Measurements from ENCODE around the gene TMEM269. TPM values are rescaled to one million over a fixed set of nuclear protein-coding genes. Genes with fewer than 3 reads are reported as not detected.

The TMEM269 gene
- total RNA-seq, 1 donor from 2014 or later, result 0.39 TPM

DNA sequence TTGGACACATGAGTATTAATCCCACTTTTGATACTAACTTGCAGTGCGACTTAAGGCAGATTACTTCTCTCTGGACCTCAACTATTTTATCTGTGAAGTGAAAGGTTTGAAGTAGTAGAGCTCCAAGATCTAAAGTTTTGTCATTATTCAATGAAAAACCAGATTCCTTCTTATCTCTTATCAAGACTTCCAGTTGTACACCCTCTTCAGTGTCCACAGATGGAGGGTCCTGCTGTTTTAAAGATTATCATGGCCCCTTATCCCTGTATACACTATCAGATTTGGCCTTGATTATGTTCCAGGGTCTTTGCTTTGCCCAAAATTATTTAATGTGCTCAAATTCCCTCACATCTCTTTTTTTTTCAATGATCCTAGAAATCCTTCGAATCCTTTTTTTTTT is 16.6 kb upstream of the TMEM269 start:
- H3K4me3 Mint-ChIP-seq (ENCODE audit: low read depth), result no peak overlapping the region
- intact Hi-C loops (cut with micrococcal nuclease), result loop anchor here (5.0 to 10.0 kb wide), 3 partner anchors 79 to 433 kb away; partner anchors contain the start of genes FOXJ3, PPCS, ZMYND12 and ZNF691
- peaks cover 29% of the 10 kb centered on the region for H3K36me3 Mint-ChIP-seq (ENCODE audit: low read depth)
- H3K9me3 Mint-ChIP-seq, result no peaks in the 10 kb centered on the region
- DNase-seq (ENCODE audit: low spot score), result no peak
- H3K4me1 Mint-ChIP-seq (ENCODE audit: low read depth), result peaks cover 24% of the 10 kb centered on the region
- no peak overlapping the region for H3K27ac Mint-ChIP-seq
- H3K27me3 Mint-ChIP-seq (ENCODE audit: low read depth), result no peaks in the 10 kb centered on the region

DNA sequence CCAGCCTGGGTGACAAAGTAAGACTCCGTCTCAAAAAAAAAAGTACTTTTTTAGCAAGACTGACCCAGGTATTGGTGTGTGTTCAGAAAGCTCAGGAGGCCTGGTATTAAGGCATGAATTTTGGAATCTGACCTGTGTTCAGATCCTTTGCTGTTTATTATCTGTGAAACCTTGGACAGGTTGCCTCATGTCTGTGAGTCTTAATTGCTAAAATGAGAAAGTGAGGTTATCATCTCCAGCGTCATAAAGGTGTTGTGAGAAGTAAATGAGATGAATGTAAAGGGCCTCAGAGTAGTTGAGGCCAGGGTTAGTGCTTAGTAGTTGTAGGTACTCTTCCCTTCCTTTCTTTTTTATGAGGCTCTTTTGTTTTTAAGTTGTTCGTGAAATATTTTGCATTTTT is 15.0 kb upstream of the TMEM269 start:
- Mint-ChIP-seq H3K4me3 (ENCODE audit: low read depth) (peak overlapping the region; percentile 13), H3K27me3 (ENCODE audit: low read depth) (no peaks in the 10 kb centered on the region), H3K4me1 (ENCODE audit: low read depth) (peaks cover 31% of the 10 kb centered on the region), H3K9me3 (no peaks in the 10 kb centered on the region), H3K27ac (no peak overlapping the region), H3K36me3 (ENCODE audit: low read depth) (peaks cover 40% of the 10 kb centered on the region)
- intact Hi-C loops (cut with micrococcal nuclease), result loop anchor here (5.0 to 10.0 kb wide), 3 partner anchors 77 to 435 kb away; partner anchors contain the start of genes FOXJ3, PPCS, ZMYND12 and ZNF691
- no peak for DNase-seq (ENCODE audit: low spot score)

DNA sequence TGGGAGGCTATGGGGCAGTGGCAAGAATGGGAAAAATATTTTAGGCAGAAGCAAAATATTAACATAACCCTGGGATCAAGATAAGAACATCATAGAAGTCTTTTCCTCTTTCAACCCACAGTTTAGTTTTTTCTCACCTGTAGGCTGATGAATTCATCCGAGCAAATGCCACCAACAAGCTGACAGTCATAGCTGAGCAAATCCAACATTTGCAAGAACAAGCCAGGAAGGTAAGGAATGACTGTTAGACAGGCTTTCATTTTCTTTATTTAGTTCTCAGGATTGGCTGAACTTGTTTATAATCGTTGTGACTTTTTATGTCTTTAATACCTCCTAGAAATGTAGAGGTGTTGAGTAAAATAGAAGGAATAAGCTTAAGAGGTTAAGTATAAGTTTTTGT is 11.4 kb upstream of the TMEM269 start:
- Mint-ChIP-seq H3K27me3 (ENCODE audit: low read depth) (no peaks in the 10 kb centered on the region), H3K36me3 (ENCODE audit: low read depth) (peaks cover 74% of the 10 kb centered on the region), H3K4me1 (ENCODE audit: low read depth) (peaks cover 36% of the 10 kb centered on the region), H3K9me3 (no peaks in the 10 kb centered on the region), H3K27ac (peak overlapping the region; percentile 33), H3K4me3 (ENCODE audit: low read depth) (no peak overlapping the region)
- intact Hi-C loops (cut with micrococcal nuclease), result no loop called here
- no peak for DNase-seq (ENCODE audit: low spot score)

DNA sequence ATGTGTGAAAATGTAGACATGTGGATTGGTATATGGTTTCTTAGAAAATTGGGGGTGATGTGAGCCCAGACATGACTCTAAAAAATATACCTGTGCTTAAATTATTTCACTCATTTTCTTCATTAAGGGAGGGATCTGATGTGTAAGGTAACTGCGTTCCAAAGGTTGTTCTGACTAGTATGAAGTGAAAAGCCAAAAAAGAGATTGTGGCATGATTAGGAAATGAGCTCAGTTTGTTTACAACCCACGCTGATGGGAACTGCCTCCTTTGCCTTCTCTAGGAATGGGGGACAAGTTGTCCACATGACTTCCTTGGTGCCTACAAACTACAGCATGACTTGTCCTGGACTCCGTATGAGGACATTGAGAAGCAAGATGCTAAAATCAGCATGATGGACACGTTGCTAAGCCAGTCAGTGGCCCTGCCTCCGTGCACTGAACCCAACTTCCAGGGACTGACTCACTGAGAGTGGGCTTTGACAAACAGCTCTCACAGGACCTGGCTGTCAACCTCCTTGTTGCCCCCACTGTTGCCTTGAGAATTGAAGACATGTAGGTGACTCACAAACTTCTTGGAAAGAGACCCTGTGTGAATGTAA is 9.8 kb upstream of the TMEM269 start:
- Mint-ChIP-seq H3K9me3 (no peaks in the 10 kb centered on the region), H3K27me3 (ENCODE audit: low read depth) (no peaks in the 10 kb centered on the region), H3K4me1 (ENCODE audit: low read depth) (peaks cover 41% of the 10 kb centered on the region), H3K27ac (no peak overlapping the region), H3K36me3 (ENCODE audit: low read depth) (peaks cover 76% of the 10 kb centered on the region), H3K4me3 (ENCODE audit: low read depth) (no peak overlapping the region)
- no peak for DNase-seq (ENCODE audit: low spot score)
- intact Hi-C loops (cut with micrococcal nuclease), result no loop called here

DNA sequence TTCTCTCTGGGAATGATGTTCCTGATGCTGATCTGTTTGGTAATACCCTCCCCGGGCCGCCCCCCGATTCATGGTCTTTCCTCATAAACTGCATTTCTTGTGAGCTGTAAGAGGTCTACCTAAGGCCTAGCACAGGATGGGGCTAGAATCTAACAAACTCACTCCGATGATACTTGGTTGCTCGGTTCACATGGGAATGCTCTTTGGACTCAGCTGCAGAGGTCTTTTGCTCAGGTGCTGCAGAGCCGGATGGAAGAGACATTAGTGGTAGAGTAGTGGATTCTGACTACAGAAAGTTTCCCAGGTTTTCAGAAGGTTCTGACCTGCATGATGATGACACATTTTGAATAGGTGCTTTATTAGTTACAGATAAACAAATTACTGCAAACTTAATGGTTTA is 8.3 kb upstream of the TMEM269 start:
- H3K36me3 Mint-ChIP-seq (ENCODE audit: low read depth), result peaks cover 76% of the 10 kb centered on the region
- no peaks in the 10 kb centered on the region for H3K9me3 Mint-ChIP-seq

DNA sequence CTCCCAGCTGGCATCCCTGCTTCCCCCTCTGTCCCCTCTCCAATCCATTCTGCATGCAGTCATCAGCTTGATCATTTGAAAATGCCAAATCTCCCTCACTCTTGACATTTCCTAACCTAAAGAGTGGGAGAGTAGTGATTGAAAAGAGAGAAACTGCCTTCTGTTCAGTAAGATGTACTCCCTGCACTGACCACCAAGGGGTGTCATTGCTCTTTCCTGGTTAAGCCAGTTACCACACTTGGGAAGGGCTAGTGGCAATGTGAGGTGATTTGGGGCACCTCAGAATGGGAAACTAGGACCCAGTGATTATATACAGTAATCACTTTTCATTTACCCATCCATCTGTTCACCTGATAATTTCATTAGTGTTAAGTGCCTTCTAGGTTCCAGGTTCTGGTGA is 6.9 kb upstream of the TMEM269 start:
- intact Hi-C loops (cut with micrococcal nuclease), result loop anchor here (2.0 kb wide), 2 partner anchors 69 to 145 kb away; partner anchors contain the start of gene ZNF691

More for the DNA sequence above, 8.3 kb upstream of the TMEM269 start:
- Mint-ChIP-seq H3K27me3 (ENCODE audit: low read depth) (no peaks in the 10 kb centered on the region), H3K4me1 (ENCODE audit: low read depth) (peaks cover 47% of the 10 kb centered on the region), H3K4me3 (ENCODE audit: low read depth) (no peak overlapping the region), H3K27ac (no peak overlapping the region)
- DNase-seq (ENCODE audit: low spot score), result no peak
- intact Hi-C loops (cut with micrococcal nuclease), result no loop called here

DNA sequence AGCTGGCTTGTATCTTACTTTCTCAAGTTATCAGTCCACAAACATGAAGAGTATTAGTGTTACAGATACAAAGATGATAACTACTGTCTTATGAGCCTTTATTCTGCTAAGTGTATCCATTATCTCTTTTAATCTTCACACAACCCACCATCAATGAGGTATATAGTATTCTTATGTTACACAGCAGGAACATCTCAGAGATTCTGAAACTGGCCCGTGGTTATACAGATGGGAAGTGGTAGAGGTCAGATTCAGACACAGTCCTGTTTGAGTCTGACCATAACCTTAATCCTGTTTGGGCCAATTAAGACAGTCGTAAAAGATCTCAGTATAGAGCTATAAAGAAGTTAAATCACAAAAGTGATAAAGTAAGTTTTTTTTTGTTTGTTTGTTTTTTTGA is 5.1 kb upstream of the TMEM269 start:
- H3K9me3 Mint-ChIP-seq, result no peaks in the 10 kb centered on the region
- intact Hi-C loops (cut with micrococcal nuclease), result loop anchor here (2.0 kb wide), 3 partner anchors 67 to 293 kb away; partner anchors contain the start of gene ZNF691
- no peaks in the 10 kb centered on the region for H3K27me3 Mint-ChIP-seq (ENCODE audit: low read depth)
- peak overlapping the region; percentile 17 for H3K27ac Mint-ChIP-seq
- no peak for DNase-seq (ENCODE audit: low spot score)
- no peak overlapping the region for H3K4me3 Mint-ChIP-seq (ENCODE audit: low read depth)
- H3K36me3 Mint-ChIP-seq (ENCODE audit: low read depth), result peaks cover 65% of the 10 kb centered on the region
- peaks cover 33% of the 10 kb centered on the region for H3K4me1 Mint-ChIP-seq (ENCODE audit: low read depth)

More for the DNA sequence above, 6.9 kb upstream of the TMEM269 start:
- H3K4me3 Mint-ChIP-seq (ENCODE audit: low read depth), result no peak overlapping the region
- no peak for DNase-seq (ENCODE audit: low spot score)
- no peaks in the 10 kb centered on the region for H3K9me3 Mint-ChIP-seq
- no peak overlapping the region for H3K27ac Mint-ChIP-seq
- H3K4me1 Mint-ChIP-seq (ENCODE audit: low read depth), result peaks cover 42% of the 10 kb centered on the region
- peaks cover 74% of the 10 kb centered on the region for H3K36me3 Mint-ChIP-seq (ENCODE audit: low read depth)
- H3K27me3 Mint-ChIP-seq (ENCODE audit: low read depth), result no peaks in the 10 kb centered on the region

DNA sequence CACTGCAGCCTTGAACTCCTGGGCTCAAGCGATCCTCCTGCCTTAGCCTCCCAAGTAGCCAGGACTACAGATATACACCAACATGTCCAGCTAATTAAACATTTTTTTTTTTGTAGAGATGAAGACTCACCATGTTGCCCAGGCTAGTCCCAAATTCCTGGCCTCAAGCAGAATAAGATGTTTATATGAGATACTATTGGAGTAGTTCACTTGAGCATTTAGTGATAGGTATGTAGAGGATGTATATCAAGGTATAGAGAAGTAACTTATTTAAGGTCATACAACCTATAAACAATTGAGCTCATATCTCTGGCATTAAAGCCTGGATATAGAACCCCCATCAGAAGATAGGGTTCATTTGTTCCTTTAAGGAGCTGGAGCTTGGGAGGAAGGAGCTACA is 4.6 kb upstream of the TMEM269 start:
- Mint-ChIP-seq H3K4me3 (ENCODE audit: low read depth) (no peak overlapping the region), H3K27ac (no peak overlapping the region), H3K27me3 (ENCODE audit: low read depth) (no peaks in the 10 kb centered on the region), H3K4me1 (ENCODE audit: low read depth) (peaks cover 29% of the 10 kb centered on the region), H3K36me3 (ENCODE audit: low read depth) (peaks cover 60% of the 10 kb centered on the region), H3K9me3 (no peaks in the 10 kb centered on the region)
- intact Hi-C loops (cut with micrococcal nuclease), result loop anchor here (2.0 kb wide), 1 partner anchor 293 kb away; no protein-coding TSS in a partner anchor
- no peak for DNase-seq (ENCODE audit: low spot score)

DNA sequence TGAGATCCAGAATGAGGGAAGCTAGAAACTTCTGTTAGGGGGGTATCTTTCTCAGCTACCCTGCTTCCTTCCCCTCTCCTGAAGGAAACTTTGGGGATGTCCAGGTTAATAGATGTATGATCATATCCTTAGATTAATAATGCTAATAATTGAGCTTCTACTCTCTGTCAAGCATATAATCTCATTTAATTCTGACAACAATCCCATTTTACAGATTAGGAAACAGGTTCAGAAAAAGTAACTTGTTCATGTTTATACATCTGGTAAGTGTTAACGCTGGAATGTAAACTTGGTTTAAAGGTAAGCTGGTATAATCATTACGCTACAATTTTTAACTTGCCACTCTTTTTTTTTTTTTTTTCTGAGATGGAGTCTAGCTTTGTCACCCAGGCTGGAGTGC is 1.7 kb upstream of the TMEM269 start:
- H3K36me3 Mint-ChIP-seq (ENCODE audit: low read depth), result peaks cover 37% of the 10 kb centered on the region
- intact Hi-C loops (cut with micrococcal nuclease), result no loop called here

DNA sequence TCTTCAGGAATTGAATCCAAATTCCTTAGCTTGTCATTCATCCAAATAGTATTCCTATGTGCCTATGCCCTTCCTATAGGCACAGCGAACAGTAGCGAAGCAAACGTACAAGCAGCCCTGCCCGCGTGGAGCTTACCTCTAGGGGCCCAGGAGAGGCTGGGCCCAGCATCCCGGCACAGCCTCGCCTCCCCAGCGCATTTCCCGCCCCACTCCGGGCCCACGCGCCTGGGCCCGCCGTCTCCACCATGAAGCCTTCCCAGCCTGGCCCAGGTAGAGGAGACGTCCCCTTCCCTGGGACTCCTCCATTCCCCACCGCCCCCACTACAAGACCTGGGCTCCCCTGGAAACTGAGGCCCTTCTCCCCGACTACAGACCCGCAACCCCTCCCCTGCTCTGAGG is 245 bp upstream of the TMEM269 start:
- Mint-ChIP-seq H3K4me1 (ENCODE audit: low read depth) (peaks cover 25% of the 10 kb centered on the region), H3K27me3 (ENCODE audit: low read depth) (no peaks in the 10 kb centered on the region), H3K9me3 (no peaks in the 10 kb centered on the region), H3K4me3 (ENCODE audit: low read depth) (no peak overlapping the region), H3K27ac (no peak overlapping the region), H3K36me3 (ENCODE audit: low read depth) (peaks cover 28% of the 10 kb centered on the region)
- no peak for DNase-seq (ENCODE audit: low spot score)
- intact Hi-C loops (cut with micrococcal nuclease), result no loop called here

More for the DNA sequence above, 1.7 kb upstream of the TMEM269 start:
- H3K9me3 Mint-ChIP-seq, result no peaks in the 10 kb centered on the region
- no peak for DNase-seq (ENCODE audit: low spot score)
- H3K4me1 Mint-ChIP-seq (ENCODE audit: low read depth), result peaks cover 36% of the 10 kb centered on the region
- no peak overlapping the region for H3K27ac Mint-ChIP-seq
- no peak overlapping the region for H3K4me3 Mint-ChIP-seq (ENCODE audit: low read depth)
- H3K27me3 Mint-ChIP-seq (ENCODE audit: low read depth), result no peaks in the 10 kb centered on the region

DNA sequence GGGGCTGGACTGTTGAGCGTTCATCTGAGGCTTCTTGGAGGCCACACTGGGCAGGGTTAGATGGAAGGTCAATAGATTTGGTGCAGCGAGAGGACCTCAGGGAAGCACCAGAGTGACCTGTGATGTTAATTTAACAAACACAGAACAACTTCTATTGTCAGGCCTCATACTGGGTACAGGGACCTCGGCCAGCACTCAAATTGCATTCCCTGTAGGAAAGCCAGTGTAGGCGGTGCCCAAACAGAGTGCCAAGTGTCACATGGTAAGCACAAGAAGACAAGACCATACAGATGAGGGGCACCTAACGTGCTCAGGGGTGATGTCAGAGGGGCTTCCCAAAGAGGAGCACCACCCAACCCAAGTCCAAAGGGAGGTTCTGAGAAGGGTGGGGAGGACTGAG is 1.3 kb downstream of the TMEM269 start:
- H3K4me1 Mint-ChIP-seq (ENCODE audit: low read depth), result peaks cover 12% of the 10 kb centered on the region
- no peaks in the 10 kb centered on the region for H3K27me3 Mint-ChIP-seq (ENCODE audit: low read depth)
- H3K4me3 Mint-ChIP-seq (ENCODE audit: low read depth), result no peak overlapping the region
- no peak overlapping the region for H3K27ac Mint-ChIP-seq
- H3K36me3 Mint-ChIP-seq (ENCODE audit: low read depth), result peaks cover 14% of the 10 kb centered on the region
- H3K9me3 Mint-ChIP-seq, result no peaks in the 10 kb centered on the region
- DNase-seq (ENCODE audit: low spot score), result no peak
- intact Hi-C loops (cut with micrococcal nuclease), result no loop called here

DNA sequence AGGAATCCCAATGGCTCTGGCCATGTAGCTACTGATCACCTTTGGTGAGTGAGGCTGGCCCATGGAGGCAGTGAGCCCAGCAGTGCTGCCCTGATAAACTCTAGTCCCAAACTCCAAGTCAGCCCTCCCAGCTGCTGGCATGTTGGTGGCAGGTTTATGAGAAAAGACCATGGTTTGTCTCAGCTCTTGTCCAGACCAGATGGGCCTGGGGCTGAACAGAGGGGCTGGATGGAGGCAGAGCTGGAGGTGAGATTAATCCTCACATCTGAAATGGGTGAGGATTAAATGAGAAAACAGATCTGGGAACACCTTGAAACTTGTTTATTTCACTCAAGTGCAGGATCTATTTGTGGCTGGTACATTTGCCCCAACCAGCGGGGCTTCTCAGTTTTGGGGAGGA is 3.2 kb downstream of the TMEM269 start:
- intact Hi-C loops (cut with micrococcal nuclease), result no loop called here
- no peaks in the 10 kb centered on the region for H3K9me3 Mint-ChIP-seq
- H3K36me3 Mint-ChIP-seq (ENCODE audit: low read depth), result peaks cover 9% of the 10 kb centered on the region
- no peak for DNase-seq (ENCODE audit: low spot score)
- H3K27ac Mint-ChIP-seq, result no peak overlapping the region
- H3K4me3 Mint-ChIP-seq (ENCODE audit: low read depth), result no peak overlapping the region
- peaks cover 11% of the 10 kb centered on the region for H3K4me1 Mint-ChIP-seq (ENCODE audit: low read depth)
- H3K27me3 Mint-ChIP-seq (ENCODE audit: low read depth), result peaks cover 2% of the 10 kb centered on the region

DNA sequence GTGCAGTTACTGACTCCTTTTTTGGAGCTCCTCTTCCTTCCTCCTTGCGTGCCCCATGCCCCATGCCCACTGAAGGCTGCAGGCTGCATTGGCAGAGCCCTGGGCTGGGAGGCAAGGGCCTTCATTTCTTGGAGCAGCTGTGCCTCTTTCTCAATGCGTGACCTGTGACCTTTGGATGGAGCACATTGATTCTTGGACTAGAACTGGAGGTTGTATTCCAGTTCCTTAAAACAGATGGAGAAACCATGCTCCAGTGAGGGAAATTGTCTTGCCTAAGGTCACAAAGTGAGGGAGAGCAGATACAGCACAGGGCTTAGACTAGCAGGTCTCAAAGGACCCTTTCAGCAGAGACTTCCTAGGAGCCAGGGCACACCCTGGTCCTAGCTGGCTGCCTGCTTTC is 9.0 kb downstream of the TMEM269 start:
- H3K4me1 Mint-ChIP-seq (ENCODE audit: low read depth), result no peaks in the 10 kb centered on the region
- no peaks in the 10 kb centered on the region for H3K9me3 Mint-ChIP-seq
- no peak for DNase-seq (ENCODE audit: low spot score)
- no peaks in the 10 kb centered on the region for H3K36me3 Mint-ChIP-seq (ENCODE audit: low read depth)
- no peak overlapping the region for H3K27ac Mint-ChIP-seq
- H3K27me3 Mint-ChIP-seq (ENCODE audit: low read depth), result peaks cover 7% of the 10 kb centered on the region
- intact Hi-C loops (cut with micrococcal nuclease), result no loop called here
- H3K4me3 Mint-ChIP-seq (ENCODE audit: low read depth), result no peak overlapping the region
